T-helper 1 cell treated with Interleukin-12 subunit alpha and Interleukin-12 subunit beta and Interleukin-4 antibody, amounts not matched to agents 30 μg/mL and 1 μg/mL, for 36 hours (primary cell): ENCODE measurements around the gene PGAP1.
"Not testable (repeated sequence)": the region's sequence is repeated elsewhere in the genome, so short reads cannot be mapped to it uniquely, and the experiment has no call there.

ENCODE experiments used
- H3K27ac Mint-ChIP-seq: one replicate; pipeline ENCODE4 v1.8.0; 2021; ENCODE audit warnings: mild to moderate bottlenecking, mixed read lengths
- H3K27me3 Mint-ChIP-seq: one replicate; pipeline ENCODE4 v1.8.0; 2021; ENCODE audit warnings: low read depth, mixed read lengths
- H3K36me3 Mint-ChIP-seq: one replicate; pipeline ENCODE4 v1.8.0; 2021; ENCODE audit warnings: low read depth, mixed read lengths
- H3K4me1 Mint-ChIP-seq: one replicate; pipeline ENCODE4 v1.8.0; 2021; ENCODE audit warnings: low read depth, mixed read lengths
- H3K4me3 Mint-ChIP-seq: one replicate; pipeline ENCODE4 v1.8.0; 2021; ENCODE audit warnings: mild to moderate bottlenecking, moderate library complexity, mixed read lengths
- H3K9me3 Mint-ChIP-seq: one replicate; pipeline ENCODE4 v1.8.0; 2021; ENCODE audit warnings: mixed read lengths

PGAP1 gene

GRCh38 chr2:196931555-196931954, 5.0 kb upstream of the PGAP1 start:
- Mint-ChIP-seq H3K9me3 (no peaks in the 10 kb centered on the region), H3K27me3 (no peaks in the 10 kb centered on the region), H3K4me1 (peaks cover 10% of the 10 kb centered on the region), H3K36me3 (peaks cover 5% of the 10 kb centered on the region), H3K27ac (no peak overlapping the region), H3K4me3 (no peak overlapping the region)

- no peaks in the 10 kb centered on the region for H3K27me3 Mint-ChIP-seq
- H3K4me1 Mint-ChIP-seq, result peaks cover 26% of the 10 kb centered on the region
- H3K36me3 Mint-ChIP-seq, result peaks cover 7% of the 10 kb centered on the region
- peak overlapping the region; percentile 98 for H3K4me3 Mint-ChIP-seq
- no peaks in the 10 kb centered on the region for H3K9me3 Mint-ChIP-seq
- peak overlapping the region; percentile 96 for H3K27ac Mint-ChIP-seq
Measured at GRCh38 chr2:196927376-196928225, 1.1 kb upstream of the PGAP1 start.

- Mint-ChIP-seq H3K4me1 (peaks cover 37% of the 10 kb centered on the region), H3K27me3 (no peaks in the 10 kb centered on the region), H3K36me3 (peaks cover 11% of the 10 kb centered on the region), H3K4me3 (peak overlapping the region; percentile 98), H3K9me3 (no peaks in the 10 kb centered on the region), H3K27ac (peak overlapping the region; percentile 96)
Measured at GRCh38 chr2:196925768-196926561, 542 bp downstream of the PGAP1 start.

DNA sequence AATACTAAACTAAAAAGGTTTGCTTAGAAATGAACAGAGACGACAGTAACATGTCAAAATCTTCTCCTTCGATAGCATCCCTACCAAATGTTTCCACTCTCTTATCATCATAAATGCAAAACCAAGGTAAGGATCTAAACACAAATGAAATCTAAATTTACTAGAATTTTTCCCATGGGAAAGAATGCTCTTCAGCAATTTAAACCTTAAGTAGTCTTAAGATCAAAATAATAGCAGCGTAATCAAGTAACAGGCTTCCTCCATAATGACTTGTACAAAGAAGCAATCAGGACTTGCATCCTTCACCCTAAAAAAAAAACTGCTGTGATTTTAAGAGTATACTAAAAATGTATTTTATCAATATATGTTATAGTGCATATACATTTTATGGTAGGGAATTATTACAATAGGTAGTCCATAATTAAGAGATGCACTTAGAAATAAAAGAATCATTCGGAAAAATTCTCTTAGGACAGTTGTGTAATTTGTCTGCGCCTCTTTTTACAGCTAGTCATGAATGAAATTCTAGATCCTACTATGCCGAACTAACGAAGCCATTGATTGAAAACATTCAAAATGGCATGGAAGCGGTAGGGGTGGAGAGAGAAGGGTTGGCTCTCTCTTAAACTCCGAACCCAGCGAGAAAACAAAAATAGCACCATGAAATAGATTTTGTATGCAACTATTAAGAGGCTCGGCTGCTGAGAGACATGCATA, 1.3 kb downstream of the PGAP1 start:
- Mint-ChIP-seq H3K4me1 (peaks cover 43% of the 10 kb centered on the region), H3K27ac (peak overlapping the region; percentile 96), H3K36me3 (peaks cover 14% of the 10 kb centered on the region), H3K4me3 (peak overlapping the region; percentile 98), H3K27me3 (no peaks in the 10 kb centered on the region), H3K9me3 (no peaks in the 10 kb centered on the region)

GRCh38 chr2:196924051-196924450, 2.5 kb downstream of the PGAP1 start:
- Mint-ChIP-seq H3K4me1 (peaks cover 48% of the 10 kb centered on the region), H3K9me3 (peaks cover 5% of the 10 kb centered on the region), H3K36me3 (peaks cover 21% of the 10 kb centered on the region), H3K27me3 (no peaks in the 10 kb centered on the region), H3K27ac (no peak overlapping the region), H3K4me3 (peak overlapping the region; percentile 98)

DNA sequence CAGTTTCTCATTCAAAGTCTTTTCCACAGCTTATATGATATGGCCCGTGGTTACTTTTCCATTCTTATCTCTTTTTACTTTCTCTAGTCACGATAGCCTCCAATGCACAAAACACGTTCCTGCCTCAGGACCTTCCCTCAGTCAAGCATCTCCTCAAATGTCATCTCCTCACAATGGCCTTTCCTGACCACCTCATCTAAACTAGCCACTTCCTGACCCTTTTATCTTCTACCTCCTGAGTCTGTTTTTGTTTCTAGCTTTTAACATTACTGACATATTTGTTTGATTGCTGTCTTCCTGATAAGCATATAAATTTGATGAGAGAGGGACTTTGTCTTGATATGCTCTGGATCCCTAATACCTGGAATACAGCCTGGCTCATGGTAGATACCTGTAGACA, 7.6 kb downstream of the PGAP1 start:
- peaks cover 62% of the 10 kb centered on the region for H3K4me1 Mint-ChIP-seq
- H3K4me3 Mint-ChIP-seq, result no peak overlapping the region
- no peaks in the 10 kb centered on the region for H3K27me3 Mint-ChIP-seq
- peaks cover 20% of the 10 kb centered on the region for H3K9me3 Mint-ChIP-seq
- peaks cover 54% of the 10 kb centered on the region for H3K36me3 Mint-ChIP-seq
- H3K27ac Mint-ChIP-seq, result peak overlapping the region; percentile 32

DNA sequence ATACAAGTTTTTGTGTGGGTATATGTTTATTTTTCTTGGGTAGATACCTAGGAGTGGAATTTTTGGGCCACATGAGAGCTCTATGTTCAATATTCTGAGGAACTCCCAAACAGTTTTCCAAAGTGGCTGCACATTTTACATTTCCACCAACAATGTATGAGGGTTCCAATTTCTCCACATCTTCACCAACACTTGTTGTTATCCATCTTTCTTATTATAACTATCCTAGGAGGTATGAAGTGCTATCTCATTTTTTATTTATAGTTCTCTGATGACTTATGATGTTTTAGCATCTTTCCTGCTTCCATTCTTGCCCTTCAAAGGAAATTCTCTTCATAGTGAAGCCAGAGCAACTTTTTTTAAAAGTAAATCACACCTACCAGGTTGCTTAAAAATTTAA, 8.7 kb downstream of the PGAP1 start:
- peaks cover 64% of the 10 kb centered on the region for H3K36me3 Mint-ChIP-seq
- no peak overlapping the region for H3K27ac Mint-ChIP-seq
- no peak overlapping the region for H3K4me3 Mint-ChIP-seq
- H3K9me3 Mint-ChIP-seq, result peaks cover 20% of the 10 kb centered on the region
- H3K4me1 Mint-ChIP-seq, result peaks cover 58% of the 10 kb centered on the region
- no peaks in the 10 kb centered on the region for H3K27me3 Mint-ChIP-seq

DNA sequence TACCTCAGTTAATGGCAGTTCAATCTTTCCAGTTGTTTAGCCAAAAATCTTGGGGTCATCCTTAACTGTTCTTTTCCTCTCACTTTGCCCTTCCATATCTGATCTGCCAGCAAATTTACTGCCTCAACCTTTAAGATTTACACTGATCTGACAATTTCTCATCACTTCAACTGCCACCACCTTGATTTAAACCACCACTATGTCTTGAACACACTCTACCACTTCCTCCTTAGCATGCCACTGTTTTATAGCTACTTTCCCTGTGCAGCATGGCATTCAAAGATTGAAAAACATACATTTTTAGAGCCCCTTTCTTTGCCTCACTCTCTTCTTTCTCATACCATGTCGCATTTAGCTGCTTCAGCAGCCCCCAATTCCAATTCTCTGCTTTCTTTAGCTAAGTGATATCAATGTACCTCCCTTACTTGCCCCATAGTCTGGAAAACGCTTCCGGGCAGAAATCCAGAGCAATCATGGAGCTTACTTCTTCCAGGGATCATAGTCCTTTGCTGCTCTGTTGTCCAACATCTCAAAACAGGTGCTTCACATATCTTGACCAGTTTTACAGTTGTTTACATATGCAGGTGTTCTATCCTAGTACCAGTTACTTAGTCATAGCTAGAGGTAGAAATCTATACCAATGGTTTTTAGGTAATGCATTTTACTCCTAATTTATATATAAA, 10.9 kb downstream of the PGAP1 start:
- H3K4me1 Mint-ChIP-seq, result peaks cover 44% of the 10 kb centered on the region
- H3K27ac Mint-ChIP-seq, result peak overlapping the region; percentile 97
- H3K9me3 Mint-ChIP-seq, result peaks cover 20% of the 10 kb centered on the region
- peak overlapping the region; percentile 80 for H3K4me3 Mint-ChIP-seq
- no peaks in the 10 kb centered on the region for H3K27me3 Mint-ChIP-seq
- H3K36me3 Mint-ChIP-seq, result peaks cover 72% of the 10 kb centered on the region

GRCh38 chr2:196914867-196915460, 11.5 kb downstream of the PGAP1 start:
- Mint-ChIP-seq H3K9me3 (peaks cover 20% of the 10 kb centered on the region), H3K27me3 (no peaks in the 10 kb centered on the region), H3K27ac (peak overlapping the region; percentile 97), H3K4me3 (peak overlapping the region; percentile 80), H3K36me3 (peaks cover 69% of the 10 kb centered on the region), H3K4me1 (peaks cover 41% of the 10 kb centered on the region)

DNA sequence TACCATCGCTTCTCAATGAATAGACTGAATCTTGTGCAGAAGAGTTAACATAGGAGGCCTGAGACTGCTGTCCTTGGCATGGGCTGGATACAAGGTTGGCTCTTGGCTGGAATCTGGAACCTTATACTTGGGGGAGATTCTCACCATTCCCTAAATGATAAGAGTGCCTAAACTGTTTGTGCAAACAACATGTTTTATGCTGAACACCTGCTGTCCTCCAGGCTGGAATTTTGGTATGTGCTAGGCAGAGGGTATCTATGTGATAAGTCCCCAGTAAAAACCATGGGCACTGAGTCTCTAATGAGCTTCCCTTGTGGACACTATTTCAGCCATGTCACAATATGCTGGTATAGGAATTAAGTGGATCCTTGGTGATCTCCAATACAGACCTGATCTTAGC, 12.8 kb downstream of the PGAP1 start:
- Mint-ChIP-seq H3K4me3 (no peak overlapping the region), H3K36me3 (peaks cover 58% of the 10 kb centered on the region), H3K27ac (peak overlapping the region; percentile 97)

GRCh38 chr2:196905365-196905764, 21.1 kb downstream of the PGAP1 start:
- H3K9me3 Mint-ChIP-seq, H3K4me3 Mint-ChIP-seq, H3K27me3 Mint-ChIP-seq, H3K27ac Mint-ChIP-seq: not testable (repeated sequence)
- H3K4me1 Mint-ChIP-seq, result peaks cover 11% of the 10 kb centered on the region
- peaks cover 26% of the 10 kb centered on the region for H3K36me3 Mint-ChIP-seq

More for the DNA sequence above, 12.8 kb downstream of the PGAP1 start:
- peaks cover 11% of the 10 kb centered on the region for H3K9me3 Mint-ChIP-seq
- H3K27me3 Mint-ChIP-seq, result no peaks in the 10 kb centered on the region
- peaks cover 33% of the 10 kb centered on the region for H3K4me1 Mint-ChIP-seq

- Mint-ChIP-seq H3K27me3 (no peaks in the 10 kb centered on the region), H3K27ac (no peak overlapping the region), H3K9me3 (no peaks in the 10 kb centered on the region), H3K36me3 (peaks cover 39% of the 10 kb centered on the region), H3K4me1 (peaks cover 16% of the 10 kb centered on the region), H3K4me3 (no peak overlapping the region)
Measured at GRCh38 chr2:196902828-196903227, 23.7 kb downstream of the PGAP1 start.

GRCh38 chr2:196900843-196901242, 25.7 kb downstream of the PGAP1 start:
- no peak overlapping the region for H3K27ac Mint-ChIP-seq
- H3K9me3 Mint-ChIP-seq, result no peaks in the 10 kb centered on the region
- H3K4me1 Mint-ChIP-seq, result peaks cover 18% of the 10 kb centered on the region

GRCh38 chr2:196899976-196900375, 26.5 kb downstream of the PGAP1 start:
- Mint-ChIP-seq H3K36me3 (peaks cover 54% of the 10 kb centered on the region), H3K27ac (no peak overlapping the region), H3K4me3 (no peak overlapping the region), H3K4me1 (peaks cover 15% of the 10 kb centered on the region), H3K27me3 (no peaks in the 10 kb centered on the region), H3K9me3 (no peaks in the 10 kb centered on the region)

More at GRCh38 chr2:196900843-196901242, 25.7 kb downstream of the PGAP1 start:
- Mint-ChIP-seq H3K36me3 (peaks cover 49% of the 10 kb centered on the region), H3K4me3 (no peak overlapping the region), H3K27me3 (no peaks in the 10 kb centered on the region)
